HG03571 (cell line): Measurements from ENCODE around the gene VPS54.

ENCODE experiments used
- ATAC-seq: cut with Tn5 transposase; IDR thresholded peaks from one replicate; pipeline ENCODE4 v1.9.1; 2021; ENCODE audit not compliant: unreplicated experiment

Gene VPS54

GRCh38 chr2:64019083-64019974, at the start of gene VPS54:
TSS of gene VPS54 (minus strand) at chr2:64019428. CDS start at chr2:63983999, 35,429 bp downstream.
- peak; percentile 59 for ATAC-seq

- ATAC-seq: no peak
These were observed 48.1 kb upstream of the VPS54 start for GRCh38 chr2:64067326-64067725.

DNA sequence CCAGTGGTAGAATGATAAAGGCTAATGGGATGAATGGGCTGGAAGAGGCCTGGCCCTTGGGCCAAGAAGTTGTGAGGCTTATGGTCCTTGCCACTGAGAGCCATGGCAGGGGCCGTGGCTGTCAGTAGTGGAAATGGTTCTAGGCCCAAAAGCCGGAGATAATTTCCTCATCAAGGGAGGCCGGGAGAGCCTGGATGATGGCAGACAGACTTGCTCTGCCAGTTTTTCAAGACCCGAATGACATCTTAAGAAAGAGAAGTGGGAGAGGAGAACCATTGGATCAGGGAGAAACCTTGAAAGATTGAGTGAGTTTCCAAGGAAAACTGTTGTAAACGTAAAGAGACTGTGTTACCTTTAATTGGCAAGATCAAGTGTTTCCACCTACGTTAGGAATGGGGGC, 46.3 kb upstream of the VPS54 start:
- ATAC-seq: no peak

GRCh38 chr2:64063924-64064331, 44.7 kb upstream of the VPS54 start:
- ATAC-seq: no peak

DNA sequence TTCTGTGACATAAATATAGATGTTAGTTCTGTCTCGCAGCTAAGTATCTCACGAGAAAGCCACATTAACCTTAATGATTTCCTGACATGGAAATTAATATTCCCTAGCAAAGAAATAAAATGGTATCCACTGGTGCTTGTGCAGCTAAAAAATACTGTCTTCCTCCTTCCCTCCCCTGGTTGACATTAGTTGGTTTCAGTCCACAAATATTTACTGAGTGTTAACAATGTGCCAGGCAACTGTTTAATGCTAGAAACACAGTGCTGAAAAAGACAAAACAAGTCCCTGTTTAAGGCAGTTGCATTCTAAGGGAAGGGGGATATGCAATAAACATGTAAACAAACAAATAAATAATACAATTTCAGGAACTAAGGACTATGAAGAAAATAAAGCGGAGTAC, 44.2 kb upstream of the VPS54 start:
- no peak for ATAC-seq

DNA sequence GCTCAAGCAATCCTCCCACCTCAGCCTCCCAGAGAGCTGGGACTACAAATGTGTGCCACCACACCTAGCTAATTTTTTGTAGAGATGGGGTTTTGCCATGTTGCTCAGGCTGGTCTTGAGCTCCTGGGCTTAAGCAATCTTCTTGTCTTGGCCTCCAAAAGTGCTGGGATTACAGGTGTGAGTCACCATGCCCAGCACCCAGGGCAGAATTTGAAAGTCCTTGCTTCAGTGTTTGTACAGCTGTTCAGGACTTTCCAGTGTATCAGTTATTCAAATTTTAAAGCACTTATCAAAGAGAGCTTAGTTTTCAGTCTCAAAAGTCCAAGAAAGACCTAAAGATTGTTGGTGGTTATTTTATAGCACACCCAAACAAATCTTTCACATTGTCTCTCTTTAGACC, 43.6 kb upstream of the VPS54 start:
- no peak for ATAC-seq

DNA sequence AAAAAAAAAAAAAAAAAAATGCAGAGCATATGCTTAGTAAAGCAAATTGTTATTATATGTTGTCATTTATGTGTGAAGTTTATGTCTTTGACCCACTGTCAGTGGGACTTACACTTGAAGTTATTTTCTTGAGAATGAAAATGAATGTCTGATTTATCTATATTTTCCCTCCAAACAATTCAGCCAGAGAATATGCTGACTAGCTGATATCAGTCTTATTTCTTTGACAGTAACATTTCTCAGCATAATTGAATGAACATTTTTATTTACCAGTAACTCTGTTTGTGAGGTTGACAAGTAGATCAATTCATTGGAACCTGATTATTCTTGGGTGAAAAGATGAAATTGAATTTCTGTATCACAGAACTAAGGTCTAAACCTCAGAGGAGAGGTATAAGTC, 40.0 kb upstream of the VPS54 start:
- no peak for ATAC-seq

DNA sequence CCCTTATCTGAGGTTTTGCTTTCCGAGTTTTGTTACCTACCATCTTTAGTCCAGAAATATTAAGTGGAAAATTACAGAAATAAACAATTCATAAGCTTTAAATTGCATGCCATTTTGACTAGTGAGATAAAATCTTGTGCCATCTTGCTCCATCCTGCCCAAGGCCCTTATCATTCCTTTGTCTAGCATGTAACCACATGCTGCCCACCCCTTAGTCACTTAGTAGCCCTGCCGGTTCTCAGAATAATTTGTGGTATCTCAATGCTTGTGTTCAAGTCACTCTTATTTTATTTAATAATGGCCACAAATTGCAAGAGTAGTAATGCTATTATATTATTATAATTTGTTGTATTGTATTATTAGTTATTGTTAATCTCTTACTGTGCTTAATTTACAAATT, 36.8 kb upstream of the VPS54 start:
- no peak for ATAC-seq

GRCh38 chr2:64054161-64054915, 35.1 kb upstream of the VPS54 start:
- ATAC-seq: no peak

GRCh38 chr2:64052463-64053241, 33.4 kb upstream of the VPS54 start:
- no peak for ATAC-seq

- ATAC-seq: peak; percentile 75
These were observed 30.5 kb upstream of the VPS54 start for GRCh38 chr2:64049633-64050220.

DNA sequence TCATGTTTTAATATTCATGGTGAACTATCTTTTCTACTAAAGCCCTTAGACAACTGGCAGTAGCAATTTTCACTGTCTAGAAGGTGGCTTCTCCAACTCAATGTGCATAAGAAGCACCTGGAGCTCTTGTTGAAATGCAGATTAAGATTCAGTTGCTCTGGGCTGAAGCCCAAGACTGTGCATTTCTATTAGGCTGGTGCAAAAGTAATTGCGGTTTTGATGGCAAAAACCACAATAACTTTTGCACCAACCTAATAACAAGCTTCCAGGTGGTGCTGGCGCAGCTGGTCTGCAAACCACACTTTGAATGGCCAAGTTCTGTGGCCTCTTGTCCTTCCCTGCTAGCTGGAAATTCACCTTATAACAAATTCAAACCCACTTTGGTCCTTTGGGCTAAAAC, 26.7 kb upstream of the VPS54 start:
- ATAC-seq: no peak

DNA sequence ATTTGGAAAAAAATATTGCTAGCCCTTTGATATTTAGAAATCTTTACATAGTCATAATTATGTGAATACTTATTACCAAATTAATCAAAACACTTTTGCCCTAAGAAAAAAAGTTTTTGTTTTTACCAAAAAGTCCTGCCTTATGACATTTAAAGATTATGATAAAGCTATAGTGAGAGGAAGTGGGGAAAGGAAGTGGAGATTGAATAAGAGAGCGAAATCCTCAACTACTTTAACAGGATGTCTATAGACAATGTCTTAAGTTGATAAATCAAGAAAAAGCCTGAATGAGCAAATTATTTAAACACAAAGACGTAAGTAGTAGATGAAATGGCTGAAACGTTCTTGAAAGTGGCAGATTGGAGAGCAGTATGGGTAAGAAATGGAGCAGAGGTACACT, 20.9 kb upstream of the VPS54 start:
- no peak for ATAC-seq

DNA sequence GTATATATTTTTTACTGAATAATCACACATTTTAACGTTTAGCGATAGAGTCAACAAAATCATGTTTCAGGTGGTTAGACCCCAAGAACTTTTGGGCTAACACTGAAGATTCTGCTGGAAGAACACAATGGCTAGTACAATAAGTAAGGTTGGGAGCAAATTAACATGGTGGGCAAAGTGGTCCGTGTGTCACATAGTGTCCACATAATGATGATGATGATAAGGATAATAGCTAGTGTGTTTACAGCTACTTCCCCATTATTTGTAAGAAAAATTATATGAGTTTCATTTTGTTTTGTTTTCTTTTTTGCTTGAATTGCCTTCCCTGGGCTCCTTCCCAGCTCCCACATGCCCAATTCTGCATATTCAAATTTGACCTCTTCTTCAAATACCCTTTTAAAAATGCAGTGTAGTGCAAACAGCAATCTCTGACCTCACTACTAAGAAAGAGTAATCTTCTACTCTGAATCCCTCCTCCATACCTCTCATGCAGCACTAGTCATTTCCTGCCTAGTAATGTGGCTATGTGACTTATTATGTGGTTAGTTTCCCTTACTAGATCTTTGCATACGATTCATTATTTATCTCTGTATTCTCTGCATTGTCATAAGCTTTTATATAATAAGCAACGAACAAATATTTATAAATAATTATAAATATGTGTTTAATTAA, 16.9 kb upstream of the VPS54 start:
- peak; percentile 84 for ATAC-seq

GRCh38 chr2:64035072-64035942, 16.1 kb upstream of the VPS54 start:
- ATAC-seq: no peak

DNA sequence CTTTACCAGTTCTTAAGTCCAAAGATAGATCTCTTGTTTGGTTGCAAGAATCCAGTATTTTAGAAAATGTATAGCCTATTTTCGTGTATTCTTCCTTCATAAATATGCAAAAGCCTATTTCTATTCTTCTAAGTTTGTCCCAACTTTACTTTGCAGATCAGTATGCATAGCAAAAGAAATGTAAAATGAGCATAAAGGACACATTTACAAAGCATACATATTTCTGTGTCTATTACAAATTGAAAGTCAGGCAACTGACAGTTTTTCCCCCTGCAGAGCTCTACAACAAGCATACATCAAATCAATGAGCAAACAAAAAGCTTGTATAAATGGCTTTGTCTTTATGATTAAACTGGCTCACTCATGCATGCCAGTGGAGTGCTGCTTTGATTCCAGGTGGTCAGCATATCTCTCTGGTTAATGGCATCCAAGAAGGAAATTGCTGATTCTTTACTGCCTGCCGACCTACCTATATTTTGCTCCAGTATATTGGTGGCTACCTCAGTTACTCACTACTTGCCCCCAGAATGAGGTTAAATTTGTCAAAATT, 10.0 kb upstream of the VPS54 start:
- no peak for ATAC-seq

- ATAC-seq: no peak
These were observed 6.5 kb upstream of the VPS54 start for GRCh38 chr2:64025741-64026140.

DNA sequence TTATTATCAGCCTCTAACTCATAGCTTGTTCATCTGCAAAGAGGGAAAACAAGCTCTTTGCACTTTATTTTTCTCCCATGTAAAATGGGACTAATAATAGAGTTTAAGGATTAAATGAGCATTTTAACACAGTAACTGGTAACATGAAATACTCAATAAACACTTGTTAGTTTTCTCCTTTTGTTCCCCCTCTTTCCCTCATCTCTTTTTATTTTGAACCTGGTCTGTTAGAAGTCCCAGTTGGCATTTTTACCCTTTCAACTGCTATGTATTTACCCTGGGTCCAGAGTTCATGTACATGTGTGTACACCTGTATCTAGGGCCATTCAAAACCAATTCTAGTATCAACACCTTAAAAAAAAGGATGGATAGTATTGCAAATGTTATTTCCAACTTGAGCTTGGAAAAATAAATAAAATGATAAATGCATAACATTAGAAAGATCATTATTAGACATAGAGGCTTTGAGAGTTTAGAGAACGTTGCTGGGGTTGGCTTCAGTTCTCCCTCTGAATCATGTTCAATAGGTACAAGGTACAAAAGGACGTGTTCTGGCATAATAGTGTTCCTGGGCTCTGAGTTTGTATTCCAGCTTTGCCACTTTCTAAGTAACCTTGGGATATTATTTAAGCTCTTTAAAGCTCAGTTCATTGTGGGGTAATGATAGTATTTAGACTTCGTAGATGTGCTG, 5.2 kb upstream of the VPS54 start:
- no peak for ATAC-seq
